WTC11 (cell line): ENCODE data around the gene PTPRN2. TPM values are rescaled to one million over a fixed set of nuclear protein-coding genes. Genes with fewer than 3 reads are reported as not detected.

ENCODE experiments used
- ATAC-seq: fragments of 200-7000 bp; cut with Tn5 transposase; 2 replicates; pipeline ENCODE4 v1.10.0; 2021; ENCODE audit warnings: mild to moderate bottlenecking, moderate library complexity
- CTCF ChIA-PET: fragments of 300-600 bp; sonication (Branson Sonifier 250); formaldehyde crosslinking; loops from one replicate; lab custom pipeline; 2021; ENCODE audit warnings: antibody characterized with exemption; lab: Charles Lee
- POLR2A ChIA-PET: fragments of 350-600 bp; sonication (Branson Sonifier 250); formaldehyde crosslinking; loops from one replicate; lab custom pipeline; 2021; ENCODE audit warnings: antibody characterized with exemption; lab: Charles Lee
- DNase-seq: peaks from one replicate; pipeline ENCODE4 v3.0.0; 2021; ENCODE audit warnings: low spot score
- H3K27ac Mint-ChIP-seq: 2 replicates; pipeline ENCODE4 v1.8.0; 2021; ENCODE audit warnings: mixed read lengths
- H3K27me3 Mint-ChIP-seq: 2 replicates; pipeline ENCODE4 v1.8.0; 2021; ENCODE audit warnings: low read depth, mild to moderate bottlenecking, moderate library complexity, mixed read lengths
- H3K36me3 Mint-ChIP-seq: 2 replicates; pipeline ENCODE4 v1.8.0; 2021; ENCODE audit warnings: mixed read lengths
- H3K4me1 Mint-ChIP-seq: 2 replicates; pipeline ENCODE4 v1.8.0; 2022; ENCODE audit warnings: mixed read lengths
- H3K4me3 Mint-ChIP-seq: 2 replicates; pipeline ENCODE4 v1.8.0; 2021; ENCODE audit warnings: mild to moderate bottlenecking, moderate library complexity, mixed read lengths
- H3K9me3 Mint-ChIP-seq: 2 replicates; pipeline ENCODE4 v1.8.0; 2021; ENCODE audit warnings: mixed read lengths
- ATF1 ChIP-seq: sonication (generic); formaldehyde crosslinking; IDR thresholded peaks from 2 replicates; pipeline ENCODE4 v1.8.1; 2023; ENCODE audit warnings: mild to moderate bottlenecking, moderate library complexity, missing genetic modification reagents
- ATF2 ChIP-seq: sonication (generic); formaldehyde crosslinking; IDR thresholded peaks from 2 replicates; pipeline ENCODE4 v1.8.1; 2022; ENCODE audit warnings: low read depth, missing genetic modification reagents, borderline replicate concordance
- ATF6 ChIP-seq: sonication (generic); formaldehyde crosslinking; IDR thresholded peaks from 2 replicates; pipeline ENCODE4 v1.8.1; 2023; ENCODE audit warnings: mild to moderate bottlenecking, missing genetic modification reagents
- CREM ChIP-seq: sonication (generic); formaldehyde crosslinking; IDR thresholded peaks from 2 replicates; pipeline ENCODE4 v1.8.1; 2022; ENCODE audit warnings: mild to moderate bottlenecking, missing genetic modification reagents, moderate library complexity
- E2F5 ChIP-seq: sonication (generic); formaldehyde crosslinking; IDR thresholded peaks from 2 replicates; pipeline ENCODE4 v1.8.1; 2022; ENCODE audit warnings: mild to moderate bottlenecking, moderate library complexity, missing genetic modification reagents
- ELF4 ChIP-seq: sonication (generic); formaldehyde crosslinking; IDR thresholded peaks from 2 replicates; pipeline ENCODE4 v1.8.1; 2022; ENCODE audit warnings: low read depth, mild to moderate bottlenecking, moderate library complexity, missing genetic modification reagents
- EMX1 ChIP-seq: fragments of 250-450 bp; sonication (Bioruptor Pico); IDR thresholded peaks from 2 replicates; pipeline ENCODE4 v1.8.0; 2021; ENCODE audit warnings: mild to moderate bottlenecking
- ERG ChIP-seq: fragments of 250-450 bp; sonication (Bioruptor Pico); IDR thresholded peaks from 2 replicates; pipeline ENCODE4 v1.8.0; 2021; ENCODE audit warnings: mild to moderate bottlenecking
- GABPB1 ChIP-seq: sonication (generic); formaldehyde crosslinking; IDR thresholded peaks from 2 replicates; pipeline ENCODE4 v1.8.1; 2023; ENCODE audit warnings: mild to moderate bottlenecking, missing genetic modification reagents
- HMGA2 ChIP-seq: fragments of 250-450 bp; sonication (Bioruptor Pico); IDR thresholded peaks from 2 replicates; pipeline ENCODE4 v1.4.0; 2021; ENCODE audit warnings: mild to moderate bottlenecking, moderate library complexity
- HMGXB4 ChIP-seq: sonication (generic); formaldehyde crosslinking; IDR thresholded peaks from 2 replicates; pipeline ENCODE4 v1.8.1; 2023; ENCODE audit warnings: mild to moderate bottlenecking, moderate library complexity, missing genetic modification reagents
- JAZF1 ChIP-seq: fragments of 250-450 bp; sonication (Bioruptor Pico); IDR thresholded peaks from 2 replicates; pipeline ENCODE4 v1.9.0; 2021; ENCODE audit warnings: moderate library complexity, mild to moderate bottlenecking, inconsistent platforms
- KAT7 ChIP-seq: sonication (generic); formaldehyde crosslinking; IDR thresholded peaks from 2 replicates; pipeline ENCODE4 v1.8.1; 2023; ENCODE audit warnings: missing genetic modification reagents, mild to moderate bottlenecking, borderline replicate concordance
- NFATC4 ChIP-seq: fragments of 250-450 bp; sonication (Bioruptor Pico); IDR thresholded peaks from 2 replicates; pipeline ENCODE4 v1.9.0; 2021; ENCODE audit warnings: mild to moderate bottlenecking
- NR1H2 ChIP-seq: sonication (generic); formaldehyde crosslinking; IDR thresholded peaks from 2 replicates; pipeline ENCODE4 v1.9.0; 2021; ENCODE audit warnings: mild to moderate bottlenecking, moderate library complexity, missing genetic modification reagents
- RORB ChIP-seq: fragments of 250-450 bp; sonication (Bioruptor Pico); IDR thresholded peaks from 2 replicates; pipeline ENCODE4 v1.9.0; 2021; ENCODE audit warnings: mild to moderate bottlenecking
- SMAD3 ChIP-seq: sonication (generic); formaldehyde crosslinking; IDR thresholded peaks from 2 replicates; pipeline ENCODE4 v1.8.0; 2022; ENCODE audit warnings: missing genetic modification reagents, mild to moderate bottlenecking, borderline replicate concordance
- SOX15 ChIP-seq: fragments of 250-450 bp; sonication (Bioruptor Pico); IDR thresholded peaks from 2 replicates; pipeline ENCODE4 v1.9.0; 2021; ENCODE audit warnings: mild to moderate bottlenecking
- SP1 ChIP-seq: sonication (generic); formaldehyde crosslinking; conservative IDR thresholded peaks from 2 replicates; pipeline ENCODE4 v1.8.1; 2022; ENCODE audit warnings: missing genetic modification reagents
- TEAD4 ChIP-seq: sonication (generic); formaldehyde crosslinking; IDR thresholded peaks from 2 replicates; pipeline ENCODE4 v1.8.0; 2022; ENCODE audit warnings: mild to moderate bottlenecking, missing genetic modification reagents
- ZBTB21 ChIP-seq: sonication (generic); formaldehyde crosslinking; IDR thresholded peaks from 2 replicates; pipeline ENCODE4 v1.8.1; 2023; ENCODE audit warnings: mild to moderate bottlenecking, missing genetic modification reagents, borderline replicate concordance
- ZNF263 ChIP-seq: sonication (generic); formaldehyde crosslinking; IDR thresholded peaks from 2 replicates; pipeline ENCODE4 v1.8.1; 2022; ENCODE audit warnings: low read depth, mild to moderate bottlenecking, moderate library complexity, missing genetic modification reagents
- ZNF423 ChIP-seq: fragments of 250-450 bp; sonication (Bioruptor Pico); IDR thresholded peaks from 2 replicates; pipeline ENCODE4 v2.1.2; 2022; ENCODE audit warnings: mild to moderate bottlenecking, moderate library complexity
- total RNA-seq: library from RNA; stranded (reverse); gene quantifications from 3 replicates; pipeline ENCODE4 v1.2.3, GENCODE V29; 2021

The PTPRN2 gene
- total RNA-seq, 1 experiment from 2014 or later: 4.7 TPM

GRCh38 chr7:158264881-158265742 lies 322.5 kb downstream of the PTPRN2 start:
- no peaks in the 10 kb centered on the region for H3K9me3 Mint-ChIP-seq
- no peaks in the 10 kb centered on the region for H3K27me3 Mint-ChIP-seq
- ATAC-seq: no peak

GRCh38 chr7:158263964-158264748 lies 323.5 kb downstream of the PTPRN2 start:
- 0 out of 2 replicates have a peak, but pooled peaks have one; percentile 18 for TF ChIP-seq GABPB1 (CRISPR knock-in tag)
- TF ChIP-seq HMGA2: no peak
- no peak for TF ChIP-seq SMAD3
- no peak for TF ChIP-seq KAT7 (CRISPR knock-in tag)
- no peak for TF ChIP-seq NR1H2 (CRISPR knock-in tag)
- TF ChIP-seq ELF4 (CRISPR knock-in tag): no peak
- no peak for TF ChIP-seq E2F5 (CRISPR knock-in tag)
- no peak for TF ChIP-seq SOX15
- TF ChIP-seq ATF6 (CRISPR knock-in tag): no peak
- no peaks in the 10 kb centered on the region; the same call in 1 of the 2 replicates for H3K36me3 Mint-ChIP-seq
- no peaks in the 10 kb centered on the region for H3K9me3 Mint-ChIP-seq
- H3K4me1 Mint-ChIP-seq: peaks cover 9% of the 10 kb centered on the region
- POLR2A ChIA-PET: no interaction called here
- H3K27ac Mint-ChIP-seq: no peak overlapping the region
- H3K27me3 Mint-ChIP-seq: no peaks in the 10 kb centered on the region
- ATAC-seq (no peak), DNase-seq (no peak)
- CTCF ChIA-PET: no interaction called here
- no peak overlapping the region for H3K4me3 Mint-ChIP-seq

More at GRCh38 chr7:158264881-158265742, 322.5 kb downstream of the PTPRN2 start:
- TF ChIP-seq RORB (CRISPR knock-in tag): no peak
- TF ChIP-seq ZBTB21 (CRISPR knock-in tag): no peak
- no peak for TF ChIP-seq ZNF263
- TF ChIP-seq SP1 (CRISPR knock-in tag): no peak
- TF ChIP-seq HMGXB4 (CRISPR knock-in tag): no peak
- no peak for TF ChIP-seq TEAD4 (CRISPR knock-in tag)
- TF ChIP-seq ZNF423 (CRISPR knock-in tag): no peak
- no peak for TF ChIP-seq ERG (CRISPR knock-in tag)
- TF ChIP-seq ATF1: no peak
- TF ChIP-seq EMX1 (CRISPR knock-in tag): no peak
- no peak for TF ChIP-seq CREM (CRISPR knock-in tag)
- TF ChIP-seq ATF2: no peak
- no peak for TF ChIP-seq NFATC4 (CRISPR knock-in tag)
- TF ChIP-seq JAZF1 (CRISPR knock-in tag): no peak
- H3K27ac Mint-ChIP-seq: no peak overlapping the region
- DNase-seq: peak; percentile 2
- POLR2A ChIA-PET: no interaction called here
- no peak overlapping the region for H3K4me3 Mint-ChIP-seq
- CTCF ChIA-PET: no interaction called here
- H3K4me1 Mint-ChIP-seq: peaks cover 6% of the 10 kb centered on the region
- no peaks in the 10 kb centered on the region; the same call in 1 of the 2 replicates for H3K36me3 Mint-ChIP-seq
